Activated naive CD8-positive, alpha-beta T cell treated with anti-CD3 and anti-CD28 coated beads, Interleukin-2, amount 50 U/mL, for 16 hours (primary cell): ENCODE measurements around the gene HOXD4.

ENCODE experiments used
- DNase-seq: peaks from one replicate; pipeline ENCODE4 v3.0.0-alpha.2; 2020; ENCODE audit warnings: low read depth, low spot score

The HOXD4 gene

DNA sequence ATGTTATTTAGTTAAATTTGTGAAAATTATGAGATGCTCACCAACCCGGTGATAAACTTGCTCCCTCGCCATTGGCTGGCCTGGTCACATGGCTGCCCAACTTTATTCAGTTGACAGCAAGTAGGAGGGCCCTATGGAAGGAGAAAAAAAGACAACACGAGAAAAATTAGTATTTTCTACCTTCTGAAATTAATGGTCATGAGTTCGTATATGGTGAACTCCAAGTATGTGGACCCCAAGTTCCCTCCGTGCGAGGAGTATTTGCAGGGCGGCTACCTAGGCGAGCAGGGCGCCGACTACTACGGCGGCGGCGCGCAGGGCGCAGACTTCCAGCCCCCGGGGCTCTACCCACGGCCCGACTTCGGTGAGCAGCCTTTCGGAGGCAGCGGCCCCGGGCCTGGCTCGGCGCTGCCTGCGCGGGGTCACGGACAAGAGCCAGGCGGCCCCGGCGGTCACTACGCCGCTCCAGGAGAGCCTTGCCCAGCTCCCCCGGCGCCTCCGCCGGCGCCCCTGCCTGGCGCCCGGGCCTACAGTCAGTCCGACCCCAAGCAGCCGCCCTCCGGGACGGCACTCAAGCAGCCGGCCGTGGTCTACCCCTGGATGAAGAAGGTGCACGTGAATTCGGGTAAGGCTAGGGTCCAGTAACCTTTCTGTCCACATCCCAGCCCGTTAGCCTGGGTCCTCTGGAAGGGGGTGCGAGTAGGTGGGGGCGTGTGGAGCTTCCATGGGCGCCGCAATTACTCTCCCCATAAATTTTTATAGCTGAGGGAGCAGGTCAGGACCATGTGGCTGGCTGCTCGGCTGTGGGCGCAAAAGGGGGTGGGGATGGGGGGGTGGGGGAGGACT is at the start of gene HOXD4:
HOXD4 (plus strand) TSS at position 109 of the 846 bp plus-strand sequence; CDS start at position 193, 84 bp downstream.
- no peak for DNase-seq

GRCh38 chr2:176101842-176102241 is 49.5 kb upstream of the HOXD4 start:
- DNase-seq, result no peak

GRCh38 chr2:176102309-176102866 is 49.0 kb upstream of the HOXD4 start:
- DNase-seq, result no peak

DNA sequence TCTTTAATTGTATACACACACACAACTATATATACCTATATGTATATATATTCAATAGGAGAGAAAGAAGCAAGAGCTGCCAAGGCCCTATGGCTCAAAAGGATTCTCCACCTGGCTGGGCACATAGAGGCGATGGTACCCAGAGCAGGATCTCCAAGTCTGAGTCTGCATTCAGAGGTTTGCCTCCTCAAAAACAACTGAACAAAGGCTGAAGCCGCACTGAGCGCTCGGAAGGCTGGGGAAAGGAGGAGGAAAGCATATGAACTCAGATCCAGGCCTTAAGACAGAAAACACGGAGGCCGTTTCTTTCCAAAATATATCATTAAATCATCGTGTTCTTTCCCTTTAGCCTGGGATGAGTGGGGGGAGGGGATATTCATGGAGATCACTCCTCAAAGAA is 48.2 kb upstream of the HOXD4 start:
- no peak for DNase-seq

DNA sequence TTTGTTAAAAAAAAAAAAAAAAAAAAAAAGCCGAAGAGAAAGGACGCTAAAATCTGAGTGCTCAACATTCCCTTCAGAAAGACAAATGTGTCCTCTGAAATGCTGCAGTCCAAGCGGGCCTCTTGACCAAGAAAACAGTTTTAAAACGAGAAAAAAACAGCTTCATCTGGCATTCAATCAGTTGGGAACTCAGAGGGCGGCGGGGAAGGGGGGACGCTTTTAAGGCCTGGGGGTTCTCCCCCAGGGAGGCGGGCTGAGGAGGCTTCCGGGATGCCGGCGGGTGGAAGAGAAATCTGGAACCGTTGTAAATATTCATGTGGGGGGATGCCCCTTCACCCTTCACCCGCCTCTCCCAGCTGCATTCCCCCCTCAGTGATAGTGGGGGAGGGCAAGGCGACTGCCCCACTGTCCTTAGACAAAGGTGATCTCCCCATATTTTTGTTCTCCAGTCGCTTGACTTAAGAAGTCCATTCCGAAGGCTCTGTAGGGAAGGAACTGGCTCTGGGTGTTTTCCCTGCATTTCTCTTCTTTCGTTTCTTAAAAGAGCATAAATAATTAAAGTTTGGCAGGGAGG is 47.5 kb upstream of the HOXD4 start:
- no peak for DNase-seq

DNA sequence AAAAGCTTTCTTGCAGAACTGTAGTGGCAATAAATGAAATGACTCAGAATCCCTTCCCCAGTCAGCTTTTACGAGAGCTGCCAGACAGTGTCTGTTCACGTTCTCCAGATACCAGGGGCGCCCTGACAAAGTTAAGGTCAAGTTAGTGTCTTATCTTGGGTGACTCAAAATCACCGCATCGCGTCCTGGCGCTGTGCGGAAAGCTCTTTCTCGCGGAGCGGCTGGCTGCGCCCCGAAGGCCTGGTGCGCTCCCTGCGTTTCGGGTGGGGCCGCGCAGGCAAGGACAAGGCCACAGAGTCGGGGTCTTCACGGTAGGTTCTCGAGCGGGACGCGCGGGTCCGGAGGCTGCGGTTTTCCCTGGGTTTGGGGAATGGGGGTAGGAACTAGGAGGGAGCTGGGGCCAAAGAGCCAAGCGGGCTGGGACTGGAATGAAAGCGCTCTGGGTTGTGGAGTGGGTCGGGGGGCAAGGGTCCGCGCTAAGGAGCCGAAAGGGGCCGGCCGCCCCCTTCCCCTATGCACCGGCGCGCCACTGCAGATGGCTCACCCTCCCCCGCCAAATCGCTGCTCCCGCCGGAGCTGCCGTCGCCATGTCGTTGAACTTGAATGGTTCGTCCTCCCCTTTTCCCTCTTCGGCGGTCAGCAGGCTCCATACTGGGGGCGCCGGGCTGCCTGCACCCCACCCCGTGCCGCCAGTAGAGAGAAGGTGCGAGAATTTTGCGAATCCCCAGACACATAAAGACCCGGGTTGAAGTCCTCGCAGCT is 46.9 kb upstream of the HOXD4 start:
- no peak for DNase-seq

DNA sequence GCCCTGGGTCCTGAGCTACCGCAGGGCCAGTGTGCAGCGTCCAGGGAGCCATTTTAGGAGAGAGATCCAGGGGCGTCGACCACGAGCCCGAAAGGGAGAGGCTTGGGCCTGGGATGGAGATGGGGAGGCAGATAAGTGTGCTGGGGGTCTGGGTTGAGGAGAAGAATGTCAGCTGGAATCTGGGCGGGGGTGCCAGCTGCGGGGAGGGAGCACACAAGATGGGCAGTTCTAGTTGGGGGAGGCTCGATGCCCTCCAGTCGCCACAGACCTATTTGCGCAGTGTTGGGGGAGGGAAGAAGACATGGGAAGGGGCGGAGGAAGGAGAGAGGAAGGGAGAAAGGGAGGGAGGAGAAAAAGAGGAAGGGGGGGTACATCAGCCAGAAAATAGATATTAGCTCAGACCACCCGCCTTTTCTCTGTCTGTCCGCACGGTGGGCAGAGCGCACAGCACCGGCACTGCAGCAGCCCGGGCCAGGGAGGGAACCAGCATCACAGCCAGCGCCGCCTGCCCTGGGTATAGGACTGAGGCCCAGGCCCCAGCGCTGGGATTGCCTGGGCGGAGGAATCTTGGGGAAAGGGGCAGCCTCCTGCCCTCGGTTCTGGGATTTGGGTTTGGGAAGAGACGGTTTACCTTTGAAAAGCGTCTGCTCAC is 46.1 kb upstream of the HOXD4 start:
- DNase-seq, result no peak

- no peak for DNase-seq
Measured at GRCh38 chr2:176105730-176106580, 45.4 kb upstream of the HOXD4 start.

- no peak for DNase-seq
Measured at GRCh38 chr2:176106581-176107539, 44.5 kb upstream of the HOXD4 start, which contains the start of gene HOXD11. TSS of gene HOXD11 (plus strand) at chr2:176107280. CDS start at chr2:176107356, 76 bp downstream.

GRCh38 chr2:176107731-176108181 is 43.6 kb upstream of the HOXD4 start:
- DNase-seq, result no peak

- no peak for DNase-seq
Measured at GRCh38 chr2:176109192-176109901, 42.0 kb upstream of the HOXD4 start.

DNA sequence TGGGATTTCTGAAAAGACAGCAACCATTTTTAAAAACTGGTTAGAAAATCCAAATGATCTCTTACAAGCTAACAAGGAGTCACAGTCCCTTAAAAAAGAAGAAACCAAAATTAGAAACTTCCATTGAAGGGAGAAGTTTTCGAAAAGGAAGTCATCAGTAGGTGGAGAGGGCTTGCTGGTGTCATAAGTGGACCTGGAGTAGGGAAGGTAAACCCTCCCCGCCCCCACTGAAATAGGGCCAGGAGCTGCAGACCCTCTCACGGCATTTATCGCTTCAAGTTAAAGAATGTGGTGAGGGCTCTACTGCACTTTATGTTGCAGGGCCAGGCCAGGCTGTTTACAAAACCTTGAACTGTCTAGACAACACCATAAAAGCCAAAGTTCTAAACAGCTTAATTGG is 41.4 kb upstream of the HOXD4 start:
- DNase-seq, result no peak

GRCh38 chr2:176110415-176111308 is 40.7 kb upstream of the HOXD4 start:
- DNase-seq, result no peak

GRCh38 chr2:176111309-176111663 is 40.1 kb upstream of the HOXD4 start:
- DNase-seq, result no peak

DNA sequence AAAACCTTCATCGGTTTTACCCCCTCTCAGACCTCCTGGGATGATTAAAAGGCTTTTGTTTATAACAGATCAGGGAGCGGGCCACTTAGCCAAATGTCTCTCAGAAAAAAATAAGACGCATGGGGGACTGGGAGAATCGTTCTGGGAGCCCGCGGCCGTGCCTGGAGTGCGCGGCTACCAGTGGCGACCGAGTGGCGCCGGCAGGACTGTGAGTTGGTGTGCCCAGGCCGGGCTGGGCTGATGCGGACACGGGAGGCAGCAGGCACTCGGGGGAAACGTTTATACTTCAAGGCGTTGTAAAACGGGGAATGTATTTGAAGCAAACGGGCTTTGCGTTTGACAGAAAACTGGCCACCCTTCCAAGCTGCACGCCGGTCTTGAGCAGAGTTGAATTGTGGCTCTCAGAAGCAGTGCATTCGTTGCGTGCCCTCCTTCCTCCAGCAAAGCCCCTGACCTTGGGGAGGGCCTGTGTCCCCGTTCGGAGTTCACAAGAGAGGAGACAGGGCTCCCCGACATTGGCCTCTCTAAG is 39.4 kb upstream of the HOXD4 start:
- DNase-seq, result no peak

DNA sequence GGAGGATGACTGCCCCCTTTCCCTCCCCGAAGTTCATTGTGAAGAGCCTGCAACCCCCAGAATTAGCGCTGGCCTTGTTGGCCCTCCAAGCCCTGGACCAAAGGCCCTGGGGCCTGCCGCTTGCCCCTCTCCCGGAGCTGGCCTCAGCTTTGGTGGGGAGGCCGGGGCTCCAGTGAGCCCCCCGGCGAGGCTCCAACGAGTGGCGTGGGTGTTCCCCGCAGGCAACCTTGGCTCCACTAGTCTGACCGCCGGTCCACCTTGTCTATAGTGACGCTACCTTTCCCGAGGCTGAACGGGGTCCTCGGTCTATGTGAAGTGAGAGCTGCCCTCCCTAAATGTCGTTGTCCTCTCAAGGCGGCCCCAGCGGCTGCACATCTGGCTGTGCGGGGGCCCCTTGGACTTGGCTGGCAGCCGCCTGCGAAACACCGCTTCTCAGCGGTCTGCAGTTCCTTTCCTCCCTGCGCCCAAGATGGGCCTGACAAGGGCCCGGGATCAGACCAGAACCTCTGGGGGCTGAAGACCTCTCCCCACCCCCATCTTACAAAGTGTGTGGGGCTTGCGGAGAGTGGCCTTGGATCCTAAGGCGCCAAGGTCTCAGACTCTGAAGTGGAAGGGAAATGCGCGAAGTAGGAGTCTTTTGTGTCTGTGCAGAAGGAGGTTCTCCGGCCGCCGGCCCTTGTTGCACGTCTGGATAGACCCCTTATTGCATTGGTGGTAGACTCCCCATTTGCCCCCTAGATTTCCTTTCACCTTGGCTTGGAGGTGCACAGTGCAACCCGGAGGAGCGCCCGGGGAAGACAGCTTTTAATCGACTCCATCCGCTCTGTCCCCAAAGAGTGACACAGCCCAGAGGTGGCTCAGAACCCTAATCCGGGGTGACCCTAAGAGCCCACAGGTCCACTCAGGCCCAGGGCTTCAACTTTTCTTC is 38.7 kb upstream of the HOXD4 start:
- DNase-seq, result no peak
